HFF-Myc (cell line): ENCODE results near the gene RPS14.
A peak's percentile ranks its signal among the peaks of the same experiment; 100 is the strongest.
"Not testable (repeated sequence)": the region's sequence is repeated elsewhere in the genome, so short reads cannot be mapped to it uniquely, and the experiment has no call there.

Experiments used
- DNase-seq: peaks from one replicate; pipeline ENCODE4 v3.0.0-alpha.2; 2011; ENCODE audit warnings: low read depth; ENCODE audit errors: extremely low read depth
- H3K4me3 ChIP-seq: replicated peaks from 2 replicates; pipeline ENCODE4 v1.5.1; 2011; ENCODE audit warnings: low read depth, mild to moderate bottlenecking, control low read depth, low read length
- TF ChIP-seq, protein P1 (sequence below): IDR thresholded peaks from 2 replicates; pipeline ENCODE4 v1.5.1; 2012; ENCODE audit warnings: mild to moderate bottlenecking, low read depth, low read length, control low read depth; ENCODE audit errors: missing control alignments

RPS14 gene

DNA sequence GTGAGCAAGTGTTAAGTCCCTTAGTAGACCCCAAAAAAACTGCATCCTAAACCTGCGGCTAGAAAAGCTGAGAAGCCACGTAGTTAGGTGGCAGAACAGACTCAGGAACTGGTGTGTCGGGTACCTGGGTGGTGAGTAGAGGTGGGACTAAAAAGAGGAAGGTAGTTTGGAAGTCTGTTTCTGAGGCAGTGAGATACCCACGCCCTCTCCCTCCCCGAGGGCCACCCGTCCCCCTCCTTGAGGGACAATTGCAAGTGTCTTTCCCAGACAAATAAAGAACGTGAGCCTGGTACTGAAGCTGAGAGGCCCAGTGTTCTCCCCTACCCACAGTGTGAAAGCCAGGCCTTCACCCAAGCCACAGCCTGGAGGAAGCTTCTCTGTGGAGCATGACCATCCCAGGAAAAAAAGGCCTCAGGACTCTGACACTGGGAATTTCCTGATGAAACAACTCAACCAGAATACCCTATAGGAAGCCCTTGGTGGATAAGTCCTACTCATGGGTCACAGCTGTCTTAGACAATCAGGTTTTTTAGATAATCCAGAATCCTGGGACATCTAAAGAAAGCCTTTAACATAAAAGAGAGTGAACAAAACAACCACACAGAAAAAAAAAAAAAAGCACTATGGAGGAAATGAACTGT lies 29.8 kb downstream of the RPS14 start:
- TF ChIP-seq, protein P1, sequence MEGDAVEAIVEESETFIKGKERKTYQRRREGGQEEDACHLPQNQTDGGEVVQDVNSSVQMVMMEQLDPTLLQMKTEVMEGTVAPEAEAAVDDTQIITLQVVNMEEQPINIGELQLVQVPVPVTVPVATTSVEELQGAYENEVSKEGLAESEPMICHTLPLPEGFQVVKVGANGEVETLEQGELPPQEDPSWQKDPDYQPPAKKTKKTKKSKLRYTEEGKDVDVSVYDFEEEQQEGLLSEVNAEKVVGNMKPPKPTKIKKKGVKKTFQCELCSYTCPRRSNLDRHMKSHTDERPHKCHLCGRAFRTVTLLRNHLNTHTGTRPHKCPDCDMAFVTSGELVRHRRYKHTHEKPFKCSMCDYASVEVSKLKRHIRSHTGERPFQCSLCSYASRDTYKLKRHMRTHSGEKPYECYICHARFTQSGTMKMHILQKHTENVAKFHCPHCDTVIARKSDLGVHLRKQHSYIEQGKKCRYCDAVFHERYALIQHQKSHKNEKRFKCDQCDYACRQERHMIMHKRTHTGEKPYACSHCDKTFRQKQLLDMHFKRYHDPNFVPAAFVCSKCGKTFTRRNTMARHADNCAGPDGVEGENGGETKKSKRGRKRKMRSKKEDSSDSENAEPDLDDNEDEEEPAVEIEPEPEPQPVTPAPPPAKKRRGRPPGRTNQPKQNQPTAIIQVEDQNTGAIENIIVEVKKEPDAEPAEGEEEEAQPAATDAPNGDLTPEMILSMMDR: no peak
- no peak overlapping the region for H3K4me3 ChIP-seq

DNA sequence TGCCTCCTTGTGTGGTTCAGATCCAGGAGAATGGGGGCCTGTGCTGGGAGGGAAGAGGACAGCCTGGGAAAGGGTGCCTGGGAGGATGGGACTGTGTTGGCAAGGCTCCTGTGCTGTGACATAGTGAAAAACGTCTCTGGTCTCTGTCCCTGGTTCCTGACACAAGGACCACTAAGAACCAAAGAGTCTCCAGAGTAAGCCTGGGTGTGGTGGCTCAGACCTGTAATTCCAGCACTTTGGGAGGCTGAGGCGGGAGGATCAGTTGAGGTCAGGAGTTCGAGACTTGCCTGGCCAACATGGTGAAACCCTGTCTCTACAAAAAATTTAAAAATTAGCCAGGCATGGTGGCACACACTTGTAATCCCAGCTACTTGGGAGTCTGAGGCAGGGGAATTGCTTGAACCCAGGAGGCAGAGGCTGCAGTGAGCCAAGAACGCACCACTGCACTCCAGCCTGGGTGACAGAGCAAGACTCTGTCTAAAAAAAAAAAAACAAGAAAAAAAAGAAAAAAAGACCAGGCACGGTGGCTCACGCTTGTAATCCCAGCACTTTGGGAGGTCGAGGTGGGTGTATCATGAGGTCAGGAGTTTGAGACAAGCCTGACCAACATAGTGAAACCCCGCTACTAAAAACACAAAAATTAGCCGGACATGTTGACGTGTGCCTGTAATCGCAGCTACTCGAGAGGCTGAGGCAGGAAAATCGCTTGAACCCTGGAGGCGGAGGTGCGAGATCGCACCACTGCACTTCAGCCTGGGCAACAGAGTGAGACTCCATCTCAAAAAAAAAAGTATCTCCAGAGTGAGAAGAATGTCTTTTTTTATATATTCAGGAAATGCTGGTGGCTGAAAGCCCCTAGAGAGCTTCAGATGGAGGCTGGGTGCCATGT lies 35.4 kb downstream of the RPS14 start:
- not testable (repeated sequence) for H3K4me3 ChIP-seq, DNase-seq

More for the DNA sequence above, 29.8 kb downstream of the RPS14 start:
- DNase-seq: no peak

DNA sequence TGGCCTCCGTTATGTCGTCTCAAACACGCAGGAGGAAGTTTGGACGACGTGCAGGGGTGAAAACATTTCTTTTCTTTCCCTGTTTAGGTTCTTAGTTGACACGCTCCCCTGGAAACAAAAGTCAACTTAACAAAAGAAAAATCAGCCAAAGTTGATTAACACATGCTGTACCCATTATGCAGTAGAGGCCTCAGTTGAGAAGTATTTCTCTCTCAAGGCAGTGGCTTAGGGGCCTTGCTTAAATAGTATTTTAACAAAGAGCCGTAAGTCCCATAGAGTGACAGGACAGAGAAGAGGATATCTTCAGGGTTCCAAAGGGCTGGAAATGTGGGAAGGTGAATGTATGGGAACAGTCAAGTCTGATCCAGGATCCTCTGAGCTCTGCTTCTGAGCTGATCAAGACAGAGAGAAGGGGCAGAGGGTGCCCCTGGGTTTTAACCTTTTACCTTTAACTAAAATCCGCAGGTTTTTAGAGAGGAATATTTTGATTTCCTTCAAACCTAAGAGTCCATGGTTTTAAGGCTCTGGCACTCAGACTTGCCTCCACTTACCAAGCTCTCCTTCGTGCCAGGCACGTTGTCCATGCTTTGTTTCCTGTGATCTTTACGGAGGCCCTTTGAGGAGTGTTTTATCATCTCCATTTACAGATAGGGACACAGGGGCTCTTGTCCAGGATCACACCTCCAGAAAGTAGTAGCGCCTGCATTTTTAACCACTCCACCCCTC lies 36.2 kb downstream of the RPS14 start:
- TF ChIP-seq, protein P1: no peak
- H3K4me3 ChIP-seq: no peak overlapping the region
- DNase-seq: no peak

DNA sequence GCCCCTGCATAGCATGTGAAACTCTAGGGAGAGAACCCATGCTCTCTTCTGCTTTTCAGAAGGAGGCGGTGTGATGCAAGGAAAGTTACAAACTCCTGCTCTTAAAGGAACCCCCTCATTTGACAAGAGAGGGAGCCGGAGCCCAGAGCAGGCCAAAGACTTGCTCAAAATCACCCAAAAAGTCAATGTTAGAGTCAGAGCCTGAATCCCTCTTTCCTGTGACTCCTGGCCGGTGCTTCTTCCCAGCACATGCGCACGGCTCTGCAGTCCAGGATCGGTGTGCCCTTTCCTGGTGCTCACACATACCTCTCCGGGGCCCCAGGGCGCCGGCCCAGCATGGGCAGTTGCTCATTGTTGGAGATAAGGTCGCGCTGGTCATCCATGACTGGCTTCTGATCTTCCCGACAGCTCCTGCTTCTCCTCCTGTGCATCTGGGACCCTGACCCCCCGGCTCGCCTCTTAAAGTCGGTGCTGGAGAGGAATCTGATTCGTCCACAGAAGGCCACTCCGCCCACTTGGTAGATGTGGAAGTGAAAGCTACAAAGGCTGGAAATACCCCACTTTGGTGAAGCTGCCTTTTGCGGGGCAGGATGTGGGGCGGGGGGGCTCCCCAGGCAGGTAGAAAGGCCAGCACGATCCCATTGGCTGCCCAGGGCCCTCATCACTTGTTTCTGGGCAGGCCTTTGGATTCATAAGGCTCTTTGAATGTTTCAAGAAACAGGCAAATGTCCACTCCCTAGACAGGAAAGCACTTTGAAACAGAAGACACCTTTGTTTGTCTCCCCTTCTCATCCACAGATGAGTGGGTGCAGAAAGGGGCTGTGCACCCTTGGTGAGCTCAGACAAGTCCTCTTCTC lies 37.0 kb downstream of the RPS14 start, which contains the start of gene CD74:
CD74 (minus strand) TSS at position 592 of the 857 bp plus-strand sequence; CDS start at position 431, 161 bp downstream.
- no peak for DNase-seq
- TF ChIP-seq, protein P1: no peak
- no peak within 1 kb of the TSS for H3K4me3 ChIP-seq

DNA sequence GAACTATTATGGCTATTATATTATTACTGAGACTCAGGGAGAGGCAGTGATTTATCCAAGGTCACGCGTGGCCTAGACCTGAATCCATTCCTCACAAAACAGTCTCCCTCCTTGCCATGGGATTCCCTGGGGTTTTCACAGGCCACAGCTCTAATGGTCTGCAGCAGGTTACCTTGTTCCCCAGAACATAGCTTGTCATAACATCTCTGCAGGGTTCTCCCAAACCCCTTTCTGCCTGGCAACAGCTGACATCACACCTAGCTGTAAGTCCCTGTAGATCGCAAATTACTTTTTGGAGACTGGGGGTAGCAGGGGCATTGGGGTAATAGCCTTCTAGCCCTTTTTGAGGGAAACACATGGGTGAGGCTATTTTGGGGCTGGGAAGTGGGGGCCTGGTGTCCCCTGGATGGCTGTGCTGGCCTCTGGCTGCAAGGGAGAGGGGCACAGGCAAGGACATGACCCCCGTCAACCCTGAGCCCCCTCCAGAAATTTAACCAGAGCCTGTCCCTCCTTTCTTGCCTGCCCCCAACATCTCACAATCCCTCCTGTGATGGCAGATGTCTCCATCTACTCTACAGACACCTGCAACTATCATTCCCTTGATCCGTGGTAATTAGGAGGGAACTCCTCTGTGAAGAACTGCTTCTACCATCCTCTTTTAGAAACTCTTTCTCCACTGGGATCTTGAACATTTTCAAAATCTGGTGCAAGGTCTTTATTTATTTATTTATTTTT lies 38.1 kb downstream of the RPS14 start:
- TF ChIP-seq, protein P1: no peak
- no peak for DNase-seq
- H3K4me3 ChIP-seq: no peak overlapping the region

DNA sequence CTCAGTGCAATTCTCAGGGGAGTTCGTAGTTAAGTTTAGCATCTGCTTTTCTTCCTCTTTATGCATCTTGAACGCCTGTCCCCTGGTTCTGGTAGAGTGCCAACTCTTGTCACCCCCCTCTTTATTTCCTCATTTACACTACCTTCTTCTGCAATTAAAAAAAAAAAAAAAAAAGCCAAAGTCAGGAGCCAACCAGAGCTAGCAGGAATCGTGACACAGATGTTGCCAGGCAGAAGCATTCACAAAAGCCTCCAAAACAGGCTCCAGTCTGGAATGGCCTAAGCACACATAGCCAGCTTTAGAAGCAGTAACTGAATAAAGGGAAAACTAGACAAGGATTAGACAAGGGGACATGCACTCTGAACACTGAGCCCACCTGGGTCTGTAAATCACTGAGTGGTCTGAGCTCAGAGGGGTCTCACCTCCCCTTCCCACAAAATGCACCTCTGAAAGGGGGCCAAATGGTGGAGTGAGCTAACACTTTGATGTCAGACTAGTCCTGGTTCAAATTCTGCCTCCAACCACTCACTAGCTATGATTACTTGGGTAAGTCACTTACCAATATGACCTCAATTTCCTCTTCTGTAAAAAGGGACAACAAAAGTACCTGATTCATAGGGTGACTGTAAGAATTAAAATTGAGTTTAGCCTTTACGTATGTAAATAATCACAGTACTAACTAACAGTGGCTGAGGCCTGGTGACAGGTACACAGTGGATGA lies 38.9 kb downstream of the RPS14 start:
- TF ChIP-seq, protein P1: no peak
- H3K4me3 ChIP-seq: no peak overlapping the region
- peak; percentile 40 for DNase-seq
